HepG2 (cell line): ENCODE data around the gene CEBPB. TPM values are rescaled to one million over a fixed set of nuclear protein-coding genes. Genes with fewer than 3 reads are reported as not detected.

Experiments
- ETV5 ChIP-seq: IDR thresholded peaks from 2 replicates; pipeline ENCODE4 v1.6.1; 2018; ENCODE audit warnings: missing biosample characterization, missing genetic modification reagents, inconsistent platforms, borderline replicate concordance
- GABPB1 ChIP-seq: IDR thresholded peaks from 2 replicates; pipeline ENCODE4 v1.6.1; 2016; ENCODE audit warnings: mild to moderate bottlenecking, missing genetic modification reagents, moderate library complexity, missing compliant biosample characterization
- HNF4A ChIP-seq: sonication (generic); formaldehyde crosslinking; IDR thresholded peaks from 2 replicates; pipeline ENCODE4 v1.4.0; 2020; ENCODE audit warnings: missing genetic modification reagents
- IKZF1 ChIP-seq: fragments of 450-650 bp; IDR thresholded peaks from 2 replicates; pipeline ENCODE4 v1.7.1; 2016
- JARID2 ChIP-seq: sonication (generic); formaldehyde crosslinking; IDR thresholded peaks from 2 replicates; pipeline ENCODE4 v1.8.1; 2023; ENCODE audit warnings: missing genetic modification reagents, inconsistent platforms; ENCODE audit not compliant: insufficient replicate concordance
- JUNB ChIP-seq: sonication (generic); formaldehyde crosslinking; IDR thresholded peaks from 2 replicates; pipeline ENCODE4 v1.8.0; 2022; ENCODE audit warnings: missing genetic modification reagents, mild to moderate bottlenecking, borderline replicate concordance
- KMT2A ChIP-seq: sonication (generic); formaldehyde crosslinking; IDR thresholded peaks from 2 replicates; pipeline ENCODE4 v1.4.0; 2020; ENCODE audit warnings: missing genetic modification reagents
- MAF1 ChIP-seq: sonication (generic); formaldehyde crosslinking; IDR thresholded peaks from 2 replicates; pipeline ENCODE4 v1.5.0; 2020; ENCODE audit warnings: missing genetic modification reagents, borderline replicate concordance
- MAFK ChIP-seq, 2 experiments: IDR thresholded peaks in 1 of 2; conservative IDR thresholded peaks in 1 of 2; 2 replicates each; pipeline ENCODE4 v1.6.1; 2011; ENCODE audit warnings: improper control_type of control experiment in 2 of 2, low read length in 2 of 2
- MIER3 ChIP-seq: IDR thresholded peaks from 2 replicates; pipeline ENCODE4 v1.6.1; 2016; ENCODE audit warnings: missing compliant biosample characterization, borderline replicate concordance
- MIXL1 ChIP-seq: IDR thresholded peaks from 2 replicates; pipeline ENCODE4 v1.6.1; 2016
- NFATC3 ChIP-seq: sonication (generic); formaldehyde crosslinking; IDR thresholded peaks from 2 replicates; pipeline ENCODE4 v1.5.1; 2020; ENCODE audit warnings: mild to moderate bottlenecking, missing genetic modification reagents
- NFE2 ChIP-seq: sonication (generic); formaldehyde crosslinking; IDR thresholded peaks from 2 replicates; pipeline ENCODE4 v1.4.0; 2020; ENCODE audit warnings: missing genetic modification reagents
- NFRKB ChIP-seq: fragments of 450-650 bp; IDR thresholded peaks from 2 replicates; pipeline ENCODE4 v1.6.1; 2017
- NFYC ChIP-seq: IDR thresholded peaks from 2 replicates; pipeline ENCODE4 v1.6.1; 2016; ENCODE audit warnings: missing genetic modification reagents, missing compliant biosample characterization
- NR1H2 ChIP-seq: sonication (generic); formaldehyde crosslinking; IDR thresholded peaks from 2 replicates; pipeline ENCODE4 v1.8.1; 2022; ENCODE audit warnings: low read depth, missing genetic modification reagents, borderline replicate concordance
- PHB2 ChIP-seq: fragments of 450-650 bp; IDR thresholded peaks from 2 replicates; pipeline ENCODE4 v1.6.1; 2018; ENCODE audit not compliant: partially characterized antibody
- SKI ChIP-seq: fragments of 450-650 bp; IDR thresholded peaks from one replicate; pipeline ENCODE4 v1.6.1; 2018; ENCODE audit warnings: mild to moderate bottlenecking; ENCODE audit not compliant: partially characterized antibody
- SOX13 ChIP-seq, 3 experiments: fragments of 450-650 bp in 1 of 3; sonication (generic) in 1 of 3; formaldehyde crosslinking in 1 of 3; IDR thresholded peaks in 2 of 3; conservative IDR thresholded peaks in 1 of 3; 2 replicates each; pipeline versions ENCODE4 v1.5.0 to v1.6.1; 2016 to 2020; ENCODE audit warnings: antibody characterized with exemption in 1 of 3, mild to moderate bottlenecking in 1 of 3, missing compliant biosample characterization in 1 of 3, missing genetic modification reagents in 1 of 3, moderate library complexity in 1 of 3
- SP4 ChIP-seq: sonication (generic); formaldehyde crosslinking; IDR thresholded peaks from 2 replicates; pipeline ENCODE4 v1.8.1; 2023; ENCODE audit warnings: mild to moderate bottlenecking, missing genetic modification reagents
- TGIF2 ChIP-seq: IDR thresholded peaks from 2 replicates; pipeline ENCODE4 v1.6.1; 2016; ENCODE audit warnings: control low read depth, missing compliant biosample characterization
- ZEB1 ChIP-seq: IDR thresholded peaks from 2 replicates; pipeline ENCODE4 v1.6.1; 2012; ENCODE audit warnings: mild to moderate bottlenecking, low read depth, inconsistent platforms; ENCODE audit not compliant: insufficient replicate concordance
- ZNF766 ChIP-seq: sonication (generic); formaldehyde crosslinking; IDR thresholded peaks from 2 replicates; pipeline ENCODE4 v1.5.0; 2020; ENCODE audit warnings: missing genetic modification reagents, borderline replicate concordance
- ZNF790 ChIP-seq: sonication (generic); formaldehyde crosslinking; IDR thresholded peaks from 2 replicates; pipeline ENCODE4 v1.8.0; 2022; ENCODE audit warnings: missing genetic modification reagents, mild to moderate bottlenecking, borderline replicate concordance
- ZNF839 ChIP-seq: sonication (generic); formaldehyde crosslinking; IDR thresholded peaks from 2 replicates; pipeline ENCODE4 v1.4.0; 2020; ENCODE audit warnings: missing genetic modification reagents, mild to moderate bottlenecking, borderline replicate concordance
- polyA plus RNA-seq, 8 experiments: library from polyadenylated mRNA; depleted of rRNA in 3 of 8; stranded (reverse) in 7 of 8; unstranded in 1 of 8; fragments of >200 nt; fragmentation: Illumina TruSeq in 4 of 8; extraction: Trizol in 4 of 8; gene quantifications; 2 replicates each; pipeline versions ENCODE4 v1.2.1 to v1.2.3, GENCODE V29; 2011 to 2016; ENCODE audit warnings: low read depth in 4 of 8, missing spikeins in 1 of 8, mixed read lengths in 1 of 8; ENCODE audit not compliant: insufficient read depth in 1 of 8
- total RNA-seq, 5 experiments: library from RNA; depleted of rRNA; stranded (reverse); fragments of >200 nt; fragmentation: Illumina TruSeq; extraction: Trizol; gene quantifications; 2 replicates each; pipeline ENCODE4 v1.2.3, GENCODE V29; 2016; ENCODE audit warnings: low read depth in 1 of 5
- TF ChIP-seq, protein P1 (sequence below): IDR thresholded peaks from 2 replicates; pipeline ENCODE4 v1.6.1; 2016; ENCODE audit warnings: low read depth, control low read depth
- TF ChIP-seq, protein P2 (sequence below): IDR thresholded peaks from 2 replicates; pipeline ENCODE4 v1.6.1; 2012; ENCODE audit warnings: low read depth, low read length, improper control_type of control experiment
- TF ChIP-seq, protein P3 (sequence below): sonication (generic); formaldehyde crosslinking; IDR thresholded peaks from 2 replicates; pipeline ENCODE4 v1.4.0; 2020; ENCODE audit warnings: mild to moderate bottlenecking, low read depth, missing genetic modification reagents

CEBPB gene
- total and polyA plus RNA-seq, 2 of the 13 experiments (the other 11 are each of a cell fraction or from before 2014, with no cell fraction given): 18.5 to 28.2 TPM

DNA sequence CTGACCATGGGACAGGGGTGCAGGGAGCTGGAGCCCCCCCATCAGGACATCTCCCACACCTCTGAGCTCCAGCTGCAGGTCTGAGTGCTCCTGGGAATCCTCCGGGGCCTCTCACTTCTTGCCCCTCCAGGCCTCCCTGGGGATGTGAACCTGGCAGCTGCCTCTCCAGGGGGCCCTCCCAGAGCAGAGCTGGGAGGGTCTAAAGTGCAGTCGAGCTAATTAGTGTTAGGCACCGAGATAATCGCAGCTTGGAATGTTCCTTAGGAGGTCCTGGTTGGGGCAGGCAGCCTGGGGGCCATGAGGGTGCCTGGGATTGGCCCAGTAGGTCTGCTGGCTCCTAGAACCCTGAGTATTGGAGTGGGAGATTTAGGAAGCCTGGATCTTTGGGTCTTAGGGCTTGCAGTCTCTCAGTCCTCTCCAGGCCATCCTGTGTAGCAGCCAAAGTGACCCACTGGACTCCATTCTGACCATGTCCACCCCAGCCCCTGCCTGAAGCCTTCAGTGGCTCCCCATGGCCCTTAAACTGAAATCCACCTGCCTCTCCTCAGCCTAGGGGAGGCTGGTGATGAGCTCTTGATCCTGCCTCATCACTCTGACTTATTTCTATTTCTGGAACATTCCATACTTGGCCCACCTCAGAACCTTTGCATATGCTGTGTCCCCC lies 26.0 kb downstream of the CEBPB start (continued):
- TF ChIP-seq IKZF1 (no peak), MIXL1 (CRISPR knock-in tag) (peak; percentile 88), MAFK (conservative IDR thresholded peaks at IDR 0.05 in 1 of 2, IDR thresholded peaks at IDR 0.05 in 1 of 2; ENCODE audit: low read length in 2 of 2) (no peak), SP4 (CRISPR knock-in tag) (peak; percentile 15; the same call in 1 of the 2 replicates), ETV5 (CRISPR knock-in tag) (0 out of 2 replicates have a peak, but pooled peaks have one; percentile 29), NFRKB (no peak), GABPB1 (peak; percentile 23), SKI (no peak), NFYC (no peak), KMT2A (CRISPR knock-in tag) (peak; percentile 20; the same call in 1 of the 2 replicates), ZEB1 (no peak), HNF4A (CRISPR knock-in tag) (peak; percentile 90), TGIF2 (no peak), NFE2 (CRISPR knock-in tag) (no peak), ZNF766 (no peak), ZNF790 (CRISPR knock-in tag) (no peak), SOX13 (IDR thresholded peaks at IDR 0.05) (no peak), SOX13 (CRISPR knock-in tag; conservative IDR thresholded peaks at IDR 0.05 in 1 of 2, IDR thresholded peaks at IDR 0.05 in 1 of 2) (peak in 1 of 2 experiments; percentile 46; a peak in 1 of 4 replicates), ZNF839 (CRISPR knock-in tag) (no peak), JARID2 (CRISPR knock-in tag) (no peak), MAF1 (no peak), PHB2 (no peak), NR1H2 (CRISPR knock-in tag) (no peak), MIER3 (CRISPR knock-in tag) (no peak), NFATC3 (CRISPR knock-in tag) (no peak), JUNB (no peak)
- TF ChIP-seq, protein P1, sequence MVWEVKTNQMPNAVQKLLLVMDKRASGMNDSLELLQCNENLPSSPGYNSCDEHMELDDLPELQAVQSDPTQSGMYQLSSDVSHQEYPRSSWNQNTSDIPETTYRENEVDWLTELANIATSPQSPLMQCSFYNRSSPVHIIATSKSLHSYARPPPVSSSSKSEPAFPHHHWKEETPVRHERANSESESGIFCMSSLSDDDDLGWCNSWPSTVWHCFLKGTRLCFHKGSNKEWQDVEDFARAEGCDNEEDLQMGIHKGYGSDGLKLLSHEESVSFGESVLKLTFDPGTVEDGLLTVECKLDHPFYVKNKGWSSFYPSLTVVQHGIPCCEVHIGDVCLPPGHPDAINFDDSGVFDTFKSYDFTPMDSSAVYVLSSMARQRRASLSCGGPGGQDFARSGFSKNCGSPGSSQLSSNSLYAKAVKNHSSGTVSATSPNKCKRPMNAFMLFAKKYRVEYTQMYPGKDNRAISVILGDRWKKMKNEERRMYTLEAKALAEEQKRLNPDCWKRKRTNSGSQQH (CRISPR knock-in tag): no peak
- TF ChIP-seq, protein P2, sequence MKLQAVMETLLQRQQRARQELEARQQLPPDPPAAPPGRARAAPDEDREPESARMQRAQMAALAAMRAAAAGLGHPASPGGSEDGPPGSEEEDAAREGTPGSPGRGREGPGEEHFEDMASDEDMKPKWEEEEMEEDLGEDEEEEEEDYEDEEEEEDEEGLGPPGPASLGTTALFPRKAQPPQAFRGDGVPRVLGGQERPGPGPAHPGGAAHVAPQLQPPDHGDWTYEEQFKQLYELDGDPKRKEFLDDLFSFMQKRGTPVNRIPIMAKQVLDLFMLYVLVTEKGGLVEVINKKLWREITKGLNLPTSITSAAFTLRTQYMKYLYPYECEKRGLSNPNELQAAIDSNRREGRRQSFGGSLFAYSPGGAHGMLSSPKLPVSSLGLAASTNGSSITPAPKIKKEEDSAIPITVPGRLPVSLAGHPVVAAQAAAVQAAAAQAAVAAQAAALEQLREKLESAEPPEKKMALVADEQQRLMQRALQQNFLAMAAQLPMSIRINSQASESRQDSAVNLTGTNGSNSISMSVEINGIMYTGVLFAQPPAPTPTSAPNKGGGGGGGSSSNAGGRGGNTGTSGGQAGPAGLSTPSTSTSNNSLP: no peak
- TF ChIP-seq, protein P3, sequence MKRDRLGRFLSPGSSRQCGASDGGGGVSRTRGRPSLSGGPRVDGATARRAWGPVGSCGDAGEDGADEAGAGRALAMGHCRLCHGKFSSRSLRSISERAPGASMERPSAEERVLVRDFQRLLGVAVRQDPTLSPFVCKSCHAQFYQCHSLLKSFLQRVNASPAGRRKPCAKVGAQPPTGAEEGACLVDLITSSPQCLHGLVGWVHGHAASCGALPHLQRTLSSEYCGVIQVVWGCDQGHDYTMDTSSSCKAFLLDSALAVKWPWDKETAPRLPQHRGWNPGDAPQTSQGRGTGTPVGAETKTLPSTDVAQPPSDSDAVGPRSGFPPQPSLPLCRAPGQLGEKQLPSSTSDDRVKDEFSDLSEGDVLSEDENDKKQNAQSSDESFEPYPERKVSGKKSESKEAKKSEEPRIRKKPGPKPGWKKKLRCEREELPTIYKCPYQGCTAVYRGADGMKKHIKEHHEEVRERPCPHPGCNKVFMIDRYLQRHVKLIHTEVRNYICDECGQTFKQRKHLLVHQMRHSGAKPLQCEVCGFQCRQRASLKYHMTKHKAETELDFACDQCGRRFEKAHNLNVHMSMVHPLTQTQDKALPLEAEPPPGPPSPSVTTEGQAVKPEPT (CRISPR knock-in tag): no peak
